Brain microvascular endothelial cell (primary cell): ENCODE results near the gene C3orf80.
"Not testable (repeated sequence)": the region's sequence is repeated elsewhere in the genome, so short reads cannot be mapped to it uniquely, and the experiment has no call there.

Experiments
- DNase-seq: peaks from one replicate; pipeline ENCODE4 v3.0.0-alpha.2; 2020
- H3K27ac ChIP-seq: fragments of 250-450 bp; sonication (Bioruptor Pico); 2 replicates; pipeline ENCODE4 v1.5.1; 2020; ENCODE audit warnings: mild to moderate bottlenecking, moderate library complexity
- H3K27me3 ChIP-seq: fragments of 250-450 bp; sonication (Bioruptor Pico); replicated peaks from 2 replicates; pipeline ENCODE4 v1.5.1; 2020; ENCODE audit warnings: mild to moderate bottlenecking
- H3K36me3 ChIP-seq: fragments of 250-450 bp; sonication (Bioruptor Pico); replicated peaks from 2 replicates; pipeline ENCODE4 v1.5.1; 2020; ENCODE audit warnings: mild to moderate bottlenecking
- H3K4me3 ChIP-seq: 2 replicates; pipeline ENCODE4 v1.5.1; 2011; ENCODE audit warnings: low read depth, mild to moderate bottlenecking, control low read depth, low read length, moderate library complexity
- CTCF ChIP-seq: IDR thresholded peaks from 2 replicates; pipeline ENCODE4 v1.5.1; 2011; ENCODE audit warnings: low read depth, mild to moderate bottlenecking, moderate library complexity, low read length, control low read depth, inconsistent platforms; ENCODE audit errors: missing control alignments
- in situ Hi-C: cut with HindIII; loops from 2 replicates; pipeline ENCODE4 v1.10.0; 2017; ENCODE audit warnings: low sequenced_read_pairs, low pct_ligation_motif_present

Gene C3orf80

GRCh38 chr3:160227419-160227818 is 2.2 kb downstream of the C3orf80 start:
- Histone ChIP-seq H3K27ac (no peak overlapping the region), H3K36me3 (no peaks in the 10 kb centered on the region), H3K27me3 (peaks cover 30% of the 10 kb centered on the region), H3K4me3 (no peak overlapping the region)
- in situ Hi-C loops: no loop called here
- TF ChIP-seq CTCF: no peak
- DNase-seq: no peak

GRCh38 chr3:160232014-160232413 is 6.8 kb downstream of the C3orf80 start:
- peaks cover 4% of the 10 kb centered on the region for H3K27me3 ChIP-seq
- no peak overlapping the region for H3K4me3 ChIP-seq
- in situ Hi-C loops: no loop called here
- no peak for DNase-seq
- H3K27ac ChIP-seq: no peak overlapping the region
- H3K36me3 ChIP-seq: no peaks in the 10 kb centered on the region
- no peak for TF ChIP-seq CTCF

DNA sequence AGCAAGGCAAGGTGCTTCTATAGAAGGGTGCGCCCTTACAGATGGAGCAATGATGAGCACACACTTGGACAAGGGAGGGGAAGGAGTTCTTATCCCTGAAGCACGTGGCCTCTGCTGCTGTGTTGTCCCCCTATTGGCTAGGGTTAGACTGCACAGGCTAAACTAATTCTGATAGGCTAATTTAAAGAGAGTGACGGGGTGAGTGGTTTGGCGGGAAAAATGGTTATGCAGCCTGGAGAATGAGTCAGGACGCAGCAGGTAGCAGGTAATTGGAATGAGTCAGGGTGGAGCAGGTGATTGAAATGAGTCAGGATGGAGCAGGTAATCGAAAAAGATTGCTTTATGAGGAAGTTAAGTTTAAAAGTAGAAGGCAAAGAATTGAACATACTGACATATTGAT is 15.5 kb downstream of the C3orf80 start:
- DNase-seq, H3K27ac ChIP-seq, H3K36me3 ChIP-seq, in situ Hi-C loops, H3K4me3 ChIP-seq, H3K27me3 ChIP-seq: not testable (repeated sequence)

DNA sequence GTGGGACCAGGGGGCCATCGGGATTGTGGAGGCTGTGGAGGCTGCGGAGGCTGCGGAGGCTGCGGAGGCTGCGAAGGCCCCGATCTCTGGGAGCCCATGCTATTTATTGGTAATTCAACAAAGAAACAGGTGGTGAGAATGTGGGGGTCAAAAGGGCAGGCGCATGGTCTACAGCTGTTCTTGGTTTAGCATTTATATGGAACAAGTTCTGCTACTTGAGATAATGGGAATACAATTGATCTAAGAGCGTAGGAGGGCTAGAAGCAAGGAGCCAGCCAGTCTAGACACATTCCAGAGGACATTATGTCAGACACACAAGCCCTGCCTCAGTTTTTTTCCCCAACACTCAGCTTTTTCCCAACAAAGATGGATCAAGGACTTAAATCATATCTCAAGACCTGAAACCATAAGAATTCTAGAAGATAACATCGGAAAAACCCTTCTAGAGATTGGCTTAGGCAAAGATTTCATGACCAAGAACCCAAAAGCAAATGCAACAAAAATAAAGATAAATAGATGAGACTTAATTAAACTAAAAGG is 20.1 kb downstream of the C3orf80 start:
- in situ Hi-C loops: no loop called here
- no peak for TF ChIP-seq CTCF
- DNase-seq: peak; percentile 32

GRCh38 chr3:160247766-160248165 is 22.5 kb downstream of the C3orf80 start:
- H3K27me3 ChIP-seq: no peaks in the 10 kb centered on the region
- no peak overlapping the region for H3K4me3 ChIP-seq
- H3K36me3 ChIP-seq: no peaks in the 10 kb centered on the region
- H3K27ac ChIP-seq: no peak overlapping the region
- TF ChIP-seq CTCF: no peak
- no peak for DNase-seq
- in situ Hi-C loops: no loop called here

More for the DNA sequence above, 20.1 kb downstream of the C3orf80 start:
- Histone ChIP-seq H3K27me3 (no peaks in the 10 kb centered on the region), H3K27ac (no peak overlapping the region), H3K4me3 (no peak overlapping the region), H3K36me3 (no peaks in the 10 kb centered on the region)

GRCh38 chr3:160253298-160253697 is 28.1 kb downstream of the C3orf80 start:
- Histone ChIP-seq H3K27ac (no peak overlapping the region), H3K4me3 (no peak overlapping the region)
- in situ Hi-C loops: no loop called here

More at GRCh38 chr3:160253298-160253697, 28.1 kb downstream of the C3orf80 start:
- DNase-seq: no peak
- no peaks in the 10 kb centered on the region for H3K36me3 ChIP-seq
- no peaks in the 10 kb centered on the region for H3K27me3 ChIP-seq
- no peak for TF ChIP-seq CTCF
